22Rv1 (cell line): ENCODE data around the gene ATP10A.

Experiments used
- H3K27ac ChIP-seq: fragments of 450-650 bp; 2 replicates; pipeline ENCODE4 v1.5.1; 2017
- ZFX ChIP-seq: fragments of 450-650 bp; IDR thresholded peaks from 2 replicates; pipeline ENCODE4 v1.6.1; 2017; ENCODE audit warnings: antibody characterized with exemption, borderline replicate concordance
- TF ChIP-seq, protein P1 (sequence below): fragments of 450-650 bp; IDR thresholded peaks from 2 replicates; pipeline ENCODE4 v1.5.1; 2017; ENCODE audit warnings: mild to moderate bottlenecking

Gene ATP10A

DNA sequence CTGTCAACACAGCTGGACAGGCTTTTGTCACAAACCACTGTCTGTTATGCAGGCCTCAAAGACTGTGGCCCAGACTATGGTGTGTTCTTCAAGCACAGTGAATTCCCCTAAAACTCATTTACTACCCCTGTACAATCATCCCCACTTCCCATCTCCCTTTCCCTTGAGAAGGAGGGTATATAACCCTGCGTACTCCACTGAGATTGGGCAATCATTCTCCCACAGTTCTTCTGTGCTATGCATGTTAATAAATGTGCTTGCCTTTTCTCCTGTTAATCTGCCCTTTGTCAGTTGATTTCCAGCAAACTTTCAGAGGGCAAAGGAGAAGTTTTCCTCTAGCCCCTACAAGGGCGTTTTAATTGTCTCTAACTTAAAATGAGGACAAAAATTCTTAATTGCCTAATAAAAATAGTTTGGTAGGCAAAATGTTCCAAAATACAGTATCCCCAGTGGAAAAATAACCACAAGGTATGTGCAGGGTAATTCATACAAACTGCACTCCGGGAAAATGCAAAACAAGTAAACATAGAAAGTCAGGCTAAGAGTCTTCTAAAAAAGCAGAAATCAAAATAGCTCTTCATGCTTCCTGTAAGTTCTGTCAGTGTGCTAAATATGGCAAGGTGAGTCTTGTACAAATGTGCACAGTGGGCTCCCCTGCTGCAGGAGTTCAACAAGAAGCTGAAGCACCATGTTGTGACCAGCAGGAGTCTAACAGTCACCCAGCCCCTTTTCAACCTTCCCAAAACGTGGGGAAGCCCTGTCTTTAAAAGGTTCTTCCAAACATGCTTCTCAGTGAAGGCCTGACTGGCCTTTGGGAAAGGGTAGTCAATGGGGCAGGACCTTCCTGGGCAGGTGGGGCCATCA is 10.2 kb downstream of the ATP10A start:
- H3K27ac ChIP-seq, result no peak overlapping the region
- TF ChIP-seq, protein P1, sequence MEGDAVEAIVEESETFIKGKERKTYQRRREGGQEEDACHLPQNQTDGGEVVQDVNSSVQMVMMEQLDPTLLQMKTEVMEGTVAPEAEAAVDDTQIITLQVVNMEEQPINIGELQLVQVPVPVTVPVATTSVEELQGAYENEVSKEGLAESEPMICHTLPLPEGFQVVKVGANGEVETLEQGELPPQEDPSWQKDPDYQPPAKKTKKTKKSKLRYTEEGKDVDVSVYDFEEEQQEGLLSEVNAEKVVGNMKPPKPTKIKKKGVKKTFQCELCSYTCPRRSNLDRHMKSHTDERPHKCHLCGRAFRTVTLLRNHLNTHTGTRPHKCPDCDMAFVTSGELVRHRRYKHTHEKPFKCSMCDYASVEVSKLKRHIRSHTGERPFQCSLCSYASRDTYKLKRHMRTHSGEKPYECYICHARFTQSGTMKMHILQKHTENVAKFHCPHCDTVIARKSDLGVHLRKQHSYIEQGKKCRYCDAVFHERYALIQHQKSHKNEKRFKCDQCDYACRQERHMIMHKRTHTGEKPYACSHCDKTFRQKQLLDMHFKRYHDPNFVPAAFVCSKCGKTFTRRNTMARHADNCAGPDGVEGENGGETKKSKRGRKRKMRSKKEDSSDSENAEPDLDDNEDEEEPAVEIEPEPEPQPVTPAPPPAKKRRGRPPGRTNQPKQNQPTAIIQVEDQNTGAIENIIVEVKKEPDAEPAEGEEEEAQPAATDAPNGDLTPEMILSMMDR, result no peak
- no peak for TF ChIP-seq ZFX

DNA sequence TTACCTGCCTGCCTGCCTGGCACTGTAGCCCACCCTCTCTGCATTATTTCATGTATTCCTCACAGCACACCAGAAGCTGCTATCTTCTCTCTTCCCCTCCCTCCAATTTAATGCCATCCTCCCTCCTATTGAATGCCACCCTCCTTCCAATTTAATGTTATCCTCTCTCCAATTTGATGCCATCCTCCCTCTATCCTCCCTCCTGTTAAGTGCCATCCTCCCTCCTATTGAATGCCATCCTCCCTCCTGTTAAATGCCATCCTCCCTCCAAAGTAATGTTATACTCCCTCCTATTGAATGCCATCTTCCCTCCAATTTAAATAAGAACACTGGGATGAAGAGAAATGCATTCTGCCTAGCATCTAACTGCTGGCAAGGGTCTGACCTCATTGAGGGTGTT is 11.1 kb downstream of the ATP10A start:
- no peak overlapping the region for H3K27ac ChIP-seq
- no peak for TF ChIP-seq ZFX
- TF ChIP-seq, protein P1, result no peak

DNA sequence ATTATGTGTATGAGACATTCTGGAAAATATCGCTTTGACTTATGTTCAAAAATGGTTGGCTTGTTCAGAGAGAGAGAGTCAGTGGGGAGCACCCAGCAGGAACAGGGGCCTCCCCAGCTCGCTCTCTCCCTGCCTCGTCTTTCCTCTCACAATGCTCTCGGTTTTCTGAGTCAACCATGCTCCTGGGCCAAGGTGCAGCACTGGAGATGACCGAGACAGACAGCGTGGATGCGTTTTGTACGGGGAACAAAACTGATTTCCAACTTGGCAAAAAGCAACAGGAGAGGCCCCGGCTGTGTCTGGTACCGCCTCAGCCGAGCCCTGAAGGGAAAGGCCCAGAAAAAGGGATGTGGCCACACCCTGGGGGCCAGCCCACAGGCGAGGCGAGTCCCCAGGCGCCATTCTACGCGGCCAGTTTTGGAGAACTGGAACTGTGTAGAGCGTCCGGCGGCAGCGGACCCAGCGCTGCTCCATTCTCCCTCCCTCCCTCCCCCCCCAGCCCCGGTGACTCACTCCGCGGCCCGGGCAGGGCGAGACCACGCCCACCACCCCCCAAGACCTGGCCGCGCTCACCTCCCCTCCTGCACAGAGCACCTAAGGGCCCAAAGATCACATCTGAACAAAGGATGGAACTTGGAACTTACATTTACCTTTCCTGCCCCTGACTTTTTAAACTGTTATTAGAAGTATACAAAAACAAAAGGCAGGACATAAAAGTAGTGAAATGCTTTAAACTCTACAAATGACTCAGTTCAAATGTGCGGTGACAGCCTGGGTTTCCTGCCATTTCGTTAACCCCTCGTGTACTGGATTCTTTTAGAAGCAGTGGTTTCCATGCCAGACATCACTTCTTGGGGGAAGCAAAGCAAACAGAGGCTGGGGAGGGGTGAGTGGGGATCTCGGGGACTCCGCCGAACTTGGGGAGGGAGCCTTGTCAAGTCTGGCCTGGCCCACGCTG is 12.7 kb downstream of the ATP10A start:
- TF ChIP-seq, protein P1, result no peak
- TF ChIP-seq ZFX, result no peak
- H3K27ac ChIP-seq, result no peak overlapping the region

DNA sequence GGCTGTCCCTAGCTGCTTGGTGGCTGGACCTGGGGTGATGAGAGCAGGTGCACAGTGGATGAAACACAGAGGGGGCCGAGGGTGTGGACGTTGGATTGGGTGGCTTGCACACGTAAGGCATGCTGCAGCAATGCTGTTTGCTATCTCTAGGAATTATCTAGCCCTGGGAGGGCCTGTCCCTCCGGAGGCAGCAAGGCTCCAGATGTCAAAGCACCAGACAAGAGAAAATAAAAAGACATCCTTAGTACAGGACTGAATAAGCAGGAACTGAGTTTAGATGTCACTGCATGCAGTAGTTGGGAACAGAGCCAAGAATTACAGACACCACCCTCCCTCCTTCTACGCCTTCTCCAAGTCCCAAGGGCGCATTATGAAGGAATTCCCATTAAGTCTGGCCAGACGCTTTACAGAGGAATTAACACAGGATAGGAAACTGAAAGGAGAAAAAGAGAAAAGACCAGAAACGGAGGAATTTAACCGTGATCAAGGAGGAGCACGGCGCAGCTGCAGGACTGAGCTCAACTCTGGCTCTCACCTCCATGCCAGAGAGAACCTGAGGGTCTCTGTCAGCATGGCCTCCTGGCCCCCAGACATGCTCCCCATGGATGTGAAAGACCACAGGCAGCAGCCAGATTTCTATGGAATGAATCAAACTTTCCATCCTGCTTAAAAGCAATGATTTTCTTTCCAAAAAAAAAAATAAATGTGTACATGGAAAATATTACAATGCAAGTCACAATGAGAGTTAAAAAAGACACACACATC is 13.8 kb downstream of the ATP10A start:
- no peak overlapping the region for H3K27ac ChIP-seq
- TF ChIP-seq, protein P1, result no peak
- no peak for TF ChIP-seq ZFX

DNA sequence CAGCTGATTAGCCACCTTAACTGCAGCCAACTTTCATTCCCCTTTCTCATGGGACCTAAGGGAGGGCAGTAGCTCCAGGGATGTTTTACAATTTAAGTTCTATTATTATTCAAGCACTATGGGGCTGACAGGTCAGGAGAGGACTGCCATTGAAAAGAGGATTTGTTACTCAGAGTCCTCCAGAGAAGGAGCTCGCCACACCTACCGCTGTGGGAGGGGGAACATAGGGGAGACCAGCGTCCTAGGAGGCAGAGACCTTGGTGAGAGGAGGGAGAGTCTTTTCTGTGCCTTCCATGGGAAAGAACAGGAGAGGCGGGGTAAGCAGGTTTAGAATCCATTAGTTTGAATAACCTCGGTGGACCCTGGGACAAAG is 14.4 kb downstream of the ATP10A start:
- no peak overlapping the region for H3K27ac ChIP-seq
- TF ChIP-seq, protein P1, result no peak
- TF ChIP-seq ZFX, result no peak

DNA sequence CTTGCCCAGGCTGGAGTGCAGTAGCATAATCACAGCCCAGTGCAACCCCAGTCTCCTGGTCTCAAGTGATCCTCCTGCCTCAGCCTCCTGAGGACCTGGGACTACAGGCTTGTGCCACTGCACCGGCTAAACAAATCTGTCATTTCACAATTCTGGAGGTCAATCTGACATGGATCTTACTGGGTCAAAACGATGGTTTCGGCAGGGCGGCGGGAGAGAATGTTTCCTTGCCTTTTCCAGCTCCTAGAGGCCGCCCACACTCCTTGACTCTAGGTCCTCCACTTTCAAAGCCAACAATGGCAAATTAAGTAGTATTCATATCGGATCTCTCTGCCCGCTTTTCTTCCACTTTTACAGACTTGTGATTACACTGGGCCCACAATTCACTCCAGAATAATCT is 14.8 kb downstream of the ATP10A start:
- TF ChIP-seq, protein P1, result no peak
- TF ChIP-seq ZFX, result no peak
- H3K27ac ChIP-seq, result no peak overlapping the region
